GM12872 (cell line): ENCODE data around the gene PXDN.

ENCODE experiments used
- CTCF ChIP-seq: IDR thresholded peaks from 3 replicates; pipeline ENCODE4 v1.5.1; 2011; ENCODE audit warnings: low read depth, mild to moderate bottlenecking, low read length, moderate library complexity; ENCODE audit not compliant: insufficient read depth

The PXDN gene

GRCh38 chr2:1620081-1620480 lies 124.2 kb downstream of the PXDN start:
- TF ChIP-seq CTCF, result no peak

- no peak for TF ChIP-seq CTCF
Measured at GRCh38 chr2:1619556-1619955, 124.8 kb downstream of the PXDN start.

- no peak for TF ChIP-seq CTCF
Measured at GRCh38 chr2:1618974-1619373, 125.3 kb downstream of the PXDN start.

GRCh38 chr2:1618191-1618961 lies 125.9 kb downstream of the PXDN start:
- no peak for TF ChIP-seq CTCF

- no peak for TF ChIP-seq CTCF
Measured at GRCh38 chr2:1617425-1618021, 126.8 kb downstream of the PXDN start.

GRCh38 chr2:1614564-1614963 lies 129.8 kb downstream of the PXDN start:
- no peak for TF ChIP-seq CTCF

- no peak for TF ChIP-seq CTCF
Measured at GRCh38 chr2:1613731-1614354, 130.5 kb downstream of the PXDN start.
